Peyer's patch (tissue), 4 donors: Measurements from ENCODE around the gene ERC2. TPM values are rescaled to one million over a fixed set of nuclear protein-coding genes. Genes with fewer than 3 reads are reported as not detected.

Experiments used
- DNase-seq, 3 donors: peaks; one replicate each; pipeline ENCODE4 v3.0.0-alpha.2; 2017 to 2019
- H3K27ac ChIP-seq, 4 donors: fragments of 200-600 bp; sonication (generic); one replicate each; pipeline ENCODE4 v1.5.1; 2016 to 2019
- H3K27me3 ChIP-seq, 2 donors: fragments of 200-600 bp; sonication (generic); one replicate each; pipeline ENCODE4 v1.5.1; 2019
- H3K36me3 ChIP-seq, 3 donors: fragments of 200-600 bp; sonication (generic); one replicate each; pipeline ENCODE4 v1.5.1; 2016 to 2019
- H3K4me1 ChIP-seq, 4 donors: fragments of 200-600 bp; sonication (generic); one replicate each; pipeline ENCODE4 v1.5.1; 2016 to 2019
- H3K4me3 ChIP-seq, 4 donors: fragments of 200-600 bp; sonication (generic); 1 replicate in 3 of 4; 2 replicates in 1 of 4; pipeline ENCODE4 v1.5.1; 2016 to 2019; ENCODE audit warnings: mild to moderate bottlenecking in 1 of 4
- H3K9me3 ChIP-seq, 4 donors: fragments of 200-600 bp; sonication (generic); one replicate each; pipeline ENCODE4 v1.5.1; 2016 to 2019; ENCODE audit warnings: mild to moderate bottlenecking in 1 of 4
- POLR2A ChIP-seq, 2 donors: fragments of 450-650 bp; IDR thresholded peaks; one replicate each; pipeline ENCODE4 v1.5.1; 2017; ENCODE audit warnings: antibody characterized with exemption in 2 of 2, mild to moderate bottlenecking in 2 of 2, moderate library complexity in 2 of 2
- total RNA-seq, 4 donors: library from RNA; depleted of rRNA; stranded (reverse); fragments of >200 nt; gene quantifications; one replicate each; pipeline ENCODE4 v1.1.0, GENCODE V29; 2016
- TF ChIP-seq, protein P1 (sequence below), 6 experiments: fragments of 450-650 bp in 4 of 6; fragments of 200-600 bp in 2 of 6; sonication (generic) in 1 of 6; IDR thresholded peaks; one replicate each; pipeline ENCODE4 v1.5.1; 2017 to 2019; ENCODE audit warnings: antibody characterized with exemption in 6 of 6, mild to moderate bottlenecking in 3 of 6, moderate library complexity in 1 of 6

The ERC2 gene
- total RNA-seq, 4 donors from 2014 or later = 0.18 to 0.83 TPM; not detected in 2

DNA sequence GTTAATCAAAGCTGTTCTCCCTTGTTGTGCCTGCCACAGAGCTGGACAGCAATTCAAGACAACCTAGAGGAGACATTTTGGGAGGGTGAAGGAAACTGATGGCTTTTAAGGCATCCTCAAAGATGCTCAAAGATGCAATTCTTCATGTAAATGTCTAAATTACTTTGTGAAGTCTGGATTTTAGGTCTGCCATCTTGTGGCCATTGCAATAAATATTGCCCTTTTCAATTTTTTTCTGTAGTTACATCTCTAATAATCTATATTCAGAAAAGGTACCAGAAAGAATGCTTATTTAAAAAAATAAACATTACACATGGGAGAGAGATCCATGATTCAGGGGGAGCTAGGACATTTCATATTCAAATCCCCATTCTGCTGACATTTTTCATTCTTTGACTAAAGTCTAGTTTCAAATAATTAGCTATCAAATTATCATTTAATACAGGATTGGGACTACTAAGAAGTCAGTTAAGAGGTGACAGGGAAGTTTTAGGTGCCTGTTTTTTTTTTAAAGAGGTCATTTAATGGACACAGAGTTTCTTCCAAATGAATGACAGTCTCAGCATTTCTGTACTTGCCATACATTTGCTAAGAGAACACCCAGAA, 721.4 kb downstream of the ERC2 start:
- H3K36me3 ChIP-seq = no peaks in the 10 kb centered on the region
- no peak for DNase-seq
- TF ChIP-seq, protein P1, sequence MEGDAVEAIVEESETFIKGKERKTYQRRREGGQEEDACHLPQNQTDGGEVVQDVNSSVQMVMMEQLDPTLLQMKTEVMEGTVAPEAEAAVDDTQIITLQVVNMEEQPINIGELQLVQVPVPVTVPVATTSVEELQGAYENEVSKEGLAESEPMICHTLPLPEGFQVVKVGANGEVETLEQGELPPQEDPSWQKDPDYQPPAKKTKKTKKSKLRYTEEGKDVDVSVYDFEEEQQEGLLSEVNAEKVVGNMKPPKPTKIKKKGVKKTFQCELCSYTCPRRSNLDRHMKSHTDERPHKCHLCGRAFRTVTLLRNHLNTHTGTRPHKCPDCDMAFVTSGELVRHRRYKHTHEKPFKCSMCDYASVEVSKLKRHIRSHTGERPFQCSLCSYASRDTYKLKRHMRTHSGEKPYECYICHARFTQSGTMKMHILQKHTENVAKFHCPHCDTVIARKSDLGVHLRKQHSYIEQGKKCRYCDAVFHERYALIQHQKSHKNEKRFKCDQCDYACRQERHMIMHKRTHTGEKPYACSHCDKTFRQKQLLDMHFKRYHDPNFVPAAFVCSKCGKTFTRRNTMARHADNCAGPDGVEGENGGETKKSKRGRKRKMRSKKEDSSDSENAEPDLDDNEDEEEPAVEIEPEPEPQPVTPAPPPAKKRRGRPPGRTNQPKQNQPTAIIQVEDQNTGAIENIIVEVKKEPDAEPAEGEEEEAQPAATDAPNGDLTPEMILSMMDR (IDR thresholded peaks at IDR 0.05) = peak in 2 of 6 experiments; percentile 33 to 36
- TF ChIP-seq POLR2A (IDR thresholded peaks at IDR 0.05) = no peak

DNA sequence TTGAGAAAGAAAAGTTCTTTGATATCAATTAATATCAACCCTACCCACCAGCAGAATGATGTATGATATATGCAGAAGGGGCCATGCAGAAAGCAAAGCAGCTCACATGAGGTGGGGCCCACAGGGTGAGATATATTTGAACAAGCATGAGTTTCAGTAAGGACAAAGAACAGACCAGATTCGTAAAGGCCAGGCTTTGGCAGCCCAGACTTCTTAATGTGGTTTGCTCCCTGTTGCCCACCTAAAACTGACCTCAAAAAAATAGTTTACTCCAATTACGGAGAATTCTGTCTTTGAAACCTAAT, 725.5 kb downstream of the ERC2 start:
- Histone ChIP-seq H3K36me3 (no peaks in the 10 kb centered on the region), H3K9me3 (no peaks in the 10 kb centered on the region), H3K27ac (no peak overlapping the region), H3K27me3 (no peaks in the 10 kb centered on the region), H3K4me3 (no peak overlapping the region), H3K4me1 (no peaks in the 10 kb centered on the region)
- TF ChIP-seq, protein P1 (IDR thresholded peaks at IDR 0.05) = no peak
- TF ChIP-seq POLR2A (IDR thresholded peaks at IDR 0.05) = no peak
- DNase-seq = no peak

More for the DNA sequence above, 721.4 kb downstream of the ERC2 start:
- H3K4me1 ChIP-seq = no peaks in the 10 kb centered on the region
- H3K27ac ChIP-seq = no peak overlapping the region
- H3K4me3 ChIP-seq = no peak overlapping the region
- no peaks in the 10 kb centered on the region for H3K27me3 ChIP-seq
- no peaks in the 10 kb centered on the region for H3K9me3 ChIP-seq

DNA sequence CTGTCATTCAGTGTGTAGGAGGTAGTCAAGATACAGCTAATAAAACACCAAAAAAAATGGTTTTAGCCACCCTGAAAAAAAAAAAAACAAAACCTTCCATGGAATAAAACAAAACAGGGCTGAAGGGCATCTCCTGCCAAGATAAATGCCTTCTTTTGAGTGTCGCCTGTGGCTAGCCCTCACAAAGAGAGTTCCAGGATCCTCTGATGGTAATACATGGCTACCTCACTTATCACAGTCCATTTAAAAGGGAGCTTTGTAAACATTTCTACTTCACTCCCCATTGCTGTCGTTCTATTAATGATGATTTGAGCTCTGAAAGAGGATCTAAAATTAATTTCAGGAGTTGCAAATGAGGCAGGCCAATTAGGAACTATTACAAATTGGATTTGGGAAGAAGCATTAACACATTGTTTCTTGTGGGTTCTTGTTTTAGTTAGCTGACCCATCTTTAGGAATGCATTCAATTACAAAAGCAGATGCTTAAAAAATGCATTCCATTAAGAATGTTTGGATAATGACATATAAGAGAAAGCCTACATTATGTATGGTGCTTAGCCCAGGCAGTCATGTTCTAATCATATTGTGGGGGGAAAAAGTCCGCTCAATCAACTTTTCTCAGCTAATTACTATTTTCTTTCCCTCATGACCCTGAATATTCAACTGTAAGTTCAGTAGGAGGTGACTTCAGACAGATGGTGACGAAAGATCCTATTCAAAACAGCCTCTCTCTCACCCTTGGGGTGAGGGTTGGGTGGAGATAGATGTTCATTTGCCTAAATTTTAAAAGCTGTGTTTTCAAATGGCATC, 726.0 kb downstream of the ERC2 start:
- no peak for DNase-seq
- H3K27ac ChIP-seq = no peak overlapping the region
- no peaks in the 10 kb centered on the region for H3K27me3 ChIP-seq
- TF ChIP-seq, protein P1 (IDR thresholded peaks at IDR 0.05) = no peak
- TF ChIP-seq POLR2A (IDR thresholded peaks at IDR 0.05) = no peak
- no peaks in the 10 kb centered on the region for H3K9me3 ChIP-seq
- no peak overlapping the region for H3K4me3 ChIP-seq
- no peaks in the 10 kb centered on the region for H3K4me1 ChIP-seq
- H3K36me3 ChIP-seq = no peaks in the 10 kb centered on the region

DNA sequence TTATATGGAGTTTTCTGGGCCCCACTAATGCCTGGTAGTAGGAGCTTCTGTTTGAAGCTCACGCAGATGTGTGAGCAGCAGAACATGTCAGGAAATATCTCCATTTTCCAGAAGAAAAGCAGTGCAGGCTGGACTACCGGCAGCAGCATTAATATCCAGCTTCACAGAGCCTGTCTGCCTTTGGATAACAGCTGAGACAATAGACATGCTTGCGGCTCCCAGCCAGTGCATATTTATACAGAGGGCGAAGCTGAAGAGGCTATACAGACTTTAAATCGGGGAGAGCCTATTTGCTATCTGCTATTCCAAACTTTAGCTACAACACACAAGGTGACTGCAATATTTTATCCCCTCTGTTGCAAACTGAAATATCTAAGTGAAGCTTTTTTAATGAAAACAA, 731.1 kb downstream of the ERC2 start:
- TF ChIP-seq, protein P1 (IDR thresholded peaks at IDR 0.05) = no peak
- no peak for TF ChIP-seq POLR2A (IDR thresholded peaks at IDR 0.05)
- Histone ChIP-seq H3K27ac (no peak overlapping the region), H3K36me3 (no peaks in the 10 kb centered on the region), H3K9me3 (no peaks in the 10 kb centered on the region), H3K27me3 (no peaks in the 10 kb centered on the region), H3K4me3 (no peak overlapping the region), H3K4me1 (no peaks in the 10 kb centered on the region)
- no peak for DNase-seq

DNA sequence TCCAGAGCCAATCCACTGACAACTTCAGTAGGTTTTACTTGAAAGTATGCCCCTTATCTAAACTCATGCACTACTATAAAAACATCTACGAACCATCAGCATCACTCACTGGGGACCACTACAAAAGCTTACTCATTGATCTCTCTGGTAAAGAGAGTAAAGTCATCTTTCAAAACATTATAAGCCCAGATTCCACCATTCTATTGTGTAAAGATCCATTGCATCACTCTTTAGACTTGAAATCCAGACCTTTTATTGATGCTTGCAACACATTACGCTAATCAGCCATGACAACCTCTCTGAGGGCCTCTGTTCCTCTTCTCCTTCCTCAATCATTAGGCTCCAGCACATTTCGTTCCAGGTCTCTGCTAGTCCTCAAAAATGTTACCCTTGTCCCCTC, 732.3 kb downstream of the ERC2 start:
- DNase-seq = no peak
- Histone ChIP-seq H3K27ac (no peak overlapping the region), H3K4me3 (no peak overlapping the region), H3K36me3 (no peaks in the 10 kb centered on the region), H3K9me3 (no peaks in the 10 kb centered on the region), H3K27me3 (no peaks in the 10 kb centered on the region), H3K4me1 (no peaks in the 10 kb centered on the region)
- TF ChIP-seq, protein P1 (IDR thresholded peaks at IDR 0.05) = no peak
- no peak for TF ChIP-seq POLR2A (IDR thresholded peaks at IDR 0.05)
